ENCODE measurements around the gene RAB31.

GRCh38 chr18:9682572-9682971 is 25.5 kb upstream of the RAB31 start:
- TF ChIP-seq, protein P1, sequence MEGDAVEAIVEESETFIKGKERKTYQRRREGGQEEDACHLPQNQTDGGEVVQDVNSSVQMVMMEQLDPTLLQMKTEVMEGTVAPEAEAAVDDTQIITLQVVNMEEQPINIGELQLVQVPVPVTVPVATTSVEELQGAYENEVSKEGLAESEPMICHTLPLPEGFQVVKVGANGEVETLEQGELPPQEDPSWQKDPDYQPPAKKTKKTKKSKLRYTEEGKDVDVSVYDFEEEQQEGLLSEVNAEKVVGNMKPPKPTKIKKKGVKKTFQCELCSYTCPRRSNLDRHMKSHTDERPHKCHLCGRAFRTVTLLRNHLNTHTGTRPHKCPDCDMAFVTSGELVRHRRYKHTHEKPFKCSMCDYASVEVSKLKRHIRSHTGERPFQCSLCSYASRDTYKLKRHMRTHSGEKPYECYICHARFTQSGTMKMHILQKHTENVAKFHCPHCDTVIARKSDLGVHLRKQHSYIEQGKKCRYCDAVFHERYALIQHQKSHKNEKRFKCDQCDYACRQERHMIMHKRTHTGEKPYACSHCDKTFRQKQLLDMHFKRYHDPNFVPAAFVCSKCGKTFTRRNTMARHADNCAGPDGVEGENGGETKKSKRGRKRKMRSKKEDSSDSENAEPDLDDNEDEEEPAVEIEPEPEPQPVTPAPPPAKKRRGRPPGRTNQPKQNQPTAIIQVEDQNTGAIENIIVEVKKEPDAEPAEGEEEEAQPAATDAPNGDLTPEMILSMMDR (IDR thresholded peaks at IDR 0.05 in 8 of 11, conservative IDR thresholded peaks at IDR 0.05 in 3 of 11) = no peak
- no peak for TF ChIP-seq POLR2AphosphoS5 (IDR thresholded peaks at IDR 0.05)
- no peak for TF ChIP-seq POLR2A (IDR thresholded peaks at IDR 0.05)
